GM13977 (cell line): ENCODE data around the gene RAB11FIP3.

Experiments used
- DNase-seq: peaks from one replicate; pipeline ENCODE4 v3.0.0; 2012; ENCODE audit warnings: low spot score
- in situ Hi-C: fragments of 300-500 bp; cut with MboI; formaldehyde crosslinking; loops from one replicate; pipeline ENCODE4 v1.12.0; 2022; ENCODE audit warnings: low sequenced_read_pairs, low pct_unique_long_range_greater_than_20kb, mixed read lengths, inconsistent platforms; ENCODE audit not compliant: unreplicated experiment
- TF ChIP-seq, protein P1 (sequence below): IDR thresholded peaks from 2 replicates; pipeline ENCODE4 v1.5.1; 2012; ENCODE audit warnings: mild to moderate bottlenecking, control low read depth; ENCODE audit not compliant: insufficient read depth; ENCODE audit errors: extremely low read depth, missing control alignments

RAB11FIP3 gene

DNA sequence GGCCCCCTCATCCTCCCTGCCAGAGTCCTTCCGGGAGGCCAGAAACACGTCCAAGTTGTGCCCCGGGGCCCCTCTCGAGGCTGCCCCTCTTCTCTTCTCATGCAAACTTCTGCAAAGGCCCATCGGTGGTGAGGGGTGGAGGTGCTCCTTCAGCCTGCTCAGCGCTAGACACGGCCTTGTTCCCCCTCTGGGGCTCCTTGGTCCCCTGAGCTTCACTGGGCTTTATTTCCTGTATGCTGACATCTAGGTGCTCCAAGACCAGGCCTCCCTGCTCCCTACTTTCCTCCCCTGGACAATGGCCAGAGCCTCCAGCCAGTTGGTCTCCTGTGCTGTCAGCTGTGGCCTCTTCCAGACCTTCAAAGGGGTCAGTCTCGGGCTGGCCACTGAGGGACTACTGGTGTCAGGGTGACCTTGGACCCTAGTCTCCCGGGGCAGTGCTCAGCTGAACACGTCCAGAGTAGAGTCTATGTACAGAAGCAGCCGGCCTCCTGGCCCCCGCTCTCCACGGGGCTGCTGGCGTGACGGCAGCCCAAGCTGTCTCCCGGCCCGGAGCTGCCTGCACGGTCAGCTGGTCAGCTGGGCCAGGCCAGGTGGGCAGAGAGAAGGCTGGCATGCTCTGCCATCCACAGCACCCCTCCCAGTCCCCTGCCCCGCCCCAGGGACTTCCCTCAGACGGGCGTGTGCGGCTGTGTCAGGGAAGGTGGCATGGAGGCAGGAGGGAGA is 133.0 kb downstream of the RAB11FIP3 start:
- TF ChIP-seq, protein P1, sequence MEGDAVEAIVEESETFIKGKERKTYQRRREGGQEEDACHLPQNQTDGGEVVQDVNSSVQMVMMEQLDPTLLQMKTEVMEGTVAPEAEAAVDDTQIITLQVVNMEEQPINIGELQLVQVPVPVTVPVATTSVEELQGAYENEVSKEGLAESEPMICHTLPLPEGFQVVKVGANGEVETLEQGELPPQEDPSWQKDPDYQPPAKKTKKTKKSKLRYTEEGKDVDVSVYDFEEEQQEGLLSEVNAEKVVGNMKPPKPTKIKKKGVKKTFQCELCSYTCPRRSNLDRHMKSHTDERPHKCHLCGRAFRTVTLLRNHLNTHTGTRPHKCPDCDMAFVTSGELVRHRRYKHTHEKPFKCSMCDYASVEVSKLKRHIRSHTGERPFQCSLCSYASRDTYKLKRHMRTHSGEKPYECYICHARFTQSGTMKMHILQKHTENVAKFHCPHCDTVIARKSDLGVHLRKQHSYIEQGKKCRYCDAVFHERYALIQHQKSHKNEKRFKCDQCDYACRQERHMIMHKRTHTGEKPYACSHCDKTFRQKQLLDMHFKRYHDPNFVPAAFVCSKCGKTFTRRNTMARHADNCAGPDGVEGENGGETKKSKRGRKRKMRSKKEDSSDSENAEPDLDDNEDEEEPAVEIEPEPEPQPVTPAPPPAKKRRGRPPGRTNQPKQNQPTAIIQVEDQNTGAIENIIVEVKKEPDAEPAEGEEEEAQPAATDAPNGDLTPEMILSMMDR, result no peak
- in situ Hi-C loops, result no loop called here
- peak; percentile 46 for DNase-seq

DNA sequence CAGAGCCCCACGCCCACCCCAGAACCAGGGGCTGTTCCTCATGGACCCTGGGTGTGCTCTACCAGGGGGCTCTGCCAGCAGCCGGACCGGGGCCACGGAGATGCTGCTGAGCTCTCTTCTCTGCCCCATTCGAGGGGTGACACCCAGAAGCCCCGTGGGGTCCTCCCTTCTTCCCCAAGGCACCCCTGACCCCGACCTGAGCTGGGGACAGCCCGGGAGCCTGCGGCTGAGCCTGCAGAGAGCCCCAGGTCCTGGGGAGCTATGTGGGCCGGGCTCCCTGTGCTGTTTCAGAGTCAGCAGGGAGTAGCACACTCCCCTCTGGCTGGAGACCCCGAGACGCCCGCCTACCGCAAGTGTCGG is 133.6 kb downstream of the RAB11FIP3 start:
- no peak for DNase-seq
- TF ChIP-seq, protein P1, result no peak
- in situ Hi-C loops, result no loop called here

DNA sequence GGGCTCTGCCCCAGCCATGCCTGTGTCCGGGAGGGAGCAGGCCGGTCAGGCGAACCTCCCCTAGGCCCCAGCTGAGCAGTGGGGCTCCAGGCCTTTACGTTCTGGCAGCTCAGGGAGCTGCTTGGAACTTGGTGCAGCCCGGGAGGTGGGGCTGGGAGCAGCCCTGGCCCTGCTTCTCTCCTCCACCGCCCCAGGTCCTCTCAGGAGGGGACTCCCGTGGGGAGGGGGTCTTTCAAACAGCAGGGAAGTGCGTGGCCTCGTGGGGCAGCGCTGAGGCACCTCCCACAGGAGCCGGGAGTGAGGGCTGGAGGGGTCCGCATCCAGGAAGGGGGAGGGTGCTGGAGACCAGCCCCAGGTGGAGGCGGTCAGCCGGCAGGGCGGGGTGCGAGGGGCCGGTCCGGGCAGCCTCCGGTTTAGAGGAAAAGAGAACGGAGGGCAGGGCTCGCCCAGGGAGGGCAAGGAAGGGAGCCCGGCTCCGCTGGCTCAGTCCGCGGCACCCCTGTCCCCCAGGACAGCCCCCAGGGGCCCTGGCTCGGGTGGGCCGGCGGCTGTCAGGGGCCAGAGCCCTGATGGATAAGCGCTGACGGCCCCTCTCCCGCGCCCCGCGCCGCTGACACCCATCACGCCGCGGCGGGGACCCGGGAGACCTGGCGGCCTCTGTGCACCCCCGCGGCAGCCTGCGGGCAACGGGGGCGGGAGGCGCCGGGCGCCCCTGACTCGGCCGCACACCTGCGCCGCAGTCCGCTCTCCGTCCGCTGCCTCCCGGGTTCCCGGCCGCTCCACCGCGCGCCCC is 134.2 kb downstream of the RAB11FIP3 start:
- no peak for DNase-seq
- TF ChIP-seq, protein P1, result no peak
- in situ Hi-C loops, result no loop called here

DNA sequence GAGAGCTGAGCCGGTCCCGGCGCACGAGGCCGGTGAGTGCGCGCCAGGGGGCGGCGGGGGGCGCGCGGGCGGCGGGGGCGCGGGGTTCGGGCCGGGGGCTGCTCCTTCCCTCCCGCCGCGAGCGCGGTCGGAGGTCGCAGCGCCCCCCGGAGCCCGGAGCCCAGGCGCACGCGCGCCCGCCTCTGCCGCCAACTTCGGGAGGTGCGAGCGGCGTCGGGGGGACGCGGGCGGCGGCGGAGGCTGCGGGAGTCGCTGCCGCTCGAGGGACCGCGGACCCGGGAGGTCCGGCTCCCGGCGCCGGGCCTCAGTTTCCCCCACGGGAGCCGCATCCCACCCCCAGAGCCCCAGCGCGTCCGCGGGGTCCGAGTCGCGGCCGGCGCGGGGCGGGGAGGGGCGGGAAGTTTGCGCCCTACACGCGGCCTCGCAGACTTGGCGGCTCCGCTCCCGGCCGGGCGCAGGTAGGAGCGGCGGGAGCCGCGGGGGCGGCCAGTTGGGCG is 134.8 kb downstream of the RAB11FIP3 start, which contains the start of gene PRR35:
TSS of gene PRR35 (plus strand) at position 191 of the 497 bp plus-strand sequence. CDS start 2,901 bp downstream, outside the sequence.
- in situ Hi-C loops, result no loop called here
- TF ChIP-seq, protein P1, result no peak
- DNase-seq, result no peak

DNA sequence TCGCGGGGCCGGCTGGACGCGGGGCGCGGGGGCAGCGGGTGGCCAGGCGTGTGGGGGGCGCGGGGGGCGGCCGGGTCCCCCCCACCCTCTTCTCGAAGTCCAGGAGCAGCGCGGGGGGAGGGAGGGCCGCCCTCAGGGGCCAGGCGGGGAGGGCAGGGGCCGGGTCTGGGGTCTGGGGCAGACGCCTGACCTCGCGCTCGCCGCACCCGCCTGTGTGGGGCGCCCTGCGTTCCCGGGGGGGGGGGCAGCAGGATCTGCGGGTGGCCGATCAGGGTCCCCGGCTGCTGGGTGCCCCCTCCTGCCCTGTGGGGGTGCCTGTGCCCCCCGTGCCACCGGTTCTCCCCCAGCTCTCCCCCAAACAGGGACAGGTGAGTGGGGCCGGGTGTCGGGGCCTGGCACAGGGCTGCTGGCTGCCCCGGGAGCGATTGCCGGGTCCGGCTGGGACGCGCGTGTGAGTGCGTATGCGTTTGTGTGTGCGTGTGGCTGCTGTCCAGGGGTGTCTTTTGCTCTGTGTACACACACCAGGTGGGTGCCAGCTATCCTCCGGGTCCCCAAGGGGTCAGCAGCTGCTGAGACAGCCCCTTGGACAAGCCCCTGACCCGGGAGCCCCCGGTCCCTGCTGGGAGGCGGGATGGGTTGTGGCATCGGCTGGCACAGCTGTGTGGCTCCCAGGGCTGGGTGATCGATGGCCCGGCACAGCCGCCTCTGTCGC is 135.4 kb downstream of the RAB11FIP3 start:
- TF ChIP-seq, protein P1, result no peak
- in situ Hi-C loops, result no loop called here
- no peak for DNase-seq

DNA sequence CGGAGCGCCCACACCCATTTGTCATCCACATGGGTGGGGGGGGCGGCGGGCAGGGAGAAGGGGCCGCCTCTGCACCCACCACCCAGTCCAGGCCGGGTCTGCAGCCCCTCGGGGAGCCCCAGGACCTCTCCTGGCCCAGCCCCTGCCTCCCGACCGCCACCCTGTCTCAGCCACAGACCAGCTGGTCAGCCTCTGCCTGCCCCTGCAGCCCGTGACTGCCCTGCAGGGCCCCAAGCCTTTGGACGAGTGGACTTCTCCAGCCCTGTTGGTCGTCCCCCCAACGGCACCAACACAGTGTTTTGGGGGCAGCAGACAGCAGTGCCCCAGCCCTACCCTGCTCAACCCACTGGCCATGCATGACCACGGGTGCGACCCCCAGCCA is 136.0 kb downstream of the RAB11FIP3 start:
- in situ Hi-C loops, result no loop called here
- no peak for DNase-seq

More for the DNA sequence above, 136.0 kb downstream of the RAB11FIP3 start:
- TF ChIP-seq, protein P1, result no peak
